Measurements from ENCODE around the gene ADI1.

ADI1 gene

DNA sequence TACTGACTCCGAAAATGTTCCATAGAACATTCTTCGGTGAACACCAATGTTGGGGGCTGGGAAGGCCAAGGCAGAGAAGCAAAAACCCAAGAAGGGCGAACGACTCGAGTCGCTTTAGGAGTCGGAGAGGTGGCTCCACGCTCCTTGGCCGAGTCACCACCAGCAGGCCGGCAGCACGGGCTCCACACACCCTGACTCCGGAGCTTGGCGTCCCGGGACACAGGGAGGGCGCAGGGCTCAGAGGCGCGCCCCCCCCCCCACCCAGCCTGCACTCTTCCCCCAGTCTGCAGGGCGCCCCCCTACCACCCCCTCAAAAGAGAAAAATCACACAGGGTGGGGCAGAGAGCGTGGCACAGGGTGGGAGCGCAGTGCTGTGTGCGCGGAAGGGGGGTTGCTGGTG lies 7.5 kb upstream of the ADI1 start:
- Histone ChIP-seq H3K4me3 (ENCODE audit: severe bottlenecking) (no peak overlapping the region), H3K4me1 (ENCODE audit: insufficient read depth, poor library complexity, severe bottlenecking) (no peaks in the 10 kb centered on the region), H3K27ac (ENCODE audit: poor library complexity, severe bottlenecking) (no peak overlapping the region), H3K9me3 (ENCODE audit: severe bottlenecking) (no peaks in the 10 kb centered on the region), H3K36me3 (ENCODE audit: low read depth) (no peaks in the 10 kb centered on the region), H3K27me3 (ENCODE audit: insufficient read depth, poor library complexity, severe bottlenecking) (no peaks in the 10 kb centered on the region)
- DNase-seq (ENCODE audit: low spot score) (no peak), ATAC-seq (ENCODE audit: low read depth) (no peak)
- TF ChIP-seq, protein P1, sequence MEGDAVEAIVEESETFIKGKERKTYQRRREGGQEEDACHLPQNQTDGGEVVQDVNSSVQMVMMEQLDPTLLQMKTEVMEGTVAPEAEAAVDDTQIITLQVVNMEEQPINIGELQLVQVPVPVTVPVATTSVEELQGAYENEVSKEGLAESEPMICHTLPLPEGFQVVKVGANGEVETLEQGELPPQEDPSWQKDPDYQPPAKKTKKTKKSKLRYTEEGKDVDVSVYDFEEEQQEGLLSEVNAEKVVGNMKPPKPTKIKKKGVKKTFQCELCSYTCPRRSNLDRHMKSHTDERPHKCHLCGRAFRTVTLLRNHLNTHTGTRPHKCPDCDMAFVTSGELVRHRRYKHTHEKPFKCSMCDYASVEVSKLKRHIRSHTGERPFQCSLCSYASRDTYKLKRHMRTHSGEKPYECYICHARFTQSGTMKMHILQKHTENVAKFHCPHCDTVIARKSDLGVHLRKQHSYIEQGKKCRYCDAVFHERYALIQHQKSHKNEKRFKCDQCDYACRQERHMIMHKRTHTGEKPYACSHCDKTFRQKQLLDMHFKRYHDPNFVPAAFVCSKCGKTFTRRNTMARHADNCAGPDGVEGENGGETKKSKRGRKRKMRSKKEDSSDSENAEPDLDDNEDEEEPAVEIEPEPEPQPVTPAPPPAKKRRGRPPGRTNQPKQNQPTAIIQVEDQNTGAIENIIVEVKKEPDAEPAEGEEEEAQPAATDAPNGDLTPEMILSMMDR (IDR thresholded peaks at IDR 0.05; ENCODE audit: poor library complexity, severe bottlenecking): no peak

DNA sequence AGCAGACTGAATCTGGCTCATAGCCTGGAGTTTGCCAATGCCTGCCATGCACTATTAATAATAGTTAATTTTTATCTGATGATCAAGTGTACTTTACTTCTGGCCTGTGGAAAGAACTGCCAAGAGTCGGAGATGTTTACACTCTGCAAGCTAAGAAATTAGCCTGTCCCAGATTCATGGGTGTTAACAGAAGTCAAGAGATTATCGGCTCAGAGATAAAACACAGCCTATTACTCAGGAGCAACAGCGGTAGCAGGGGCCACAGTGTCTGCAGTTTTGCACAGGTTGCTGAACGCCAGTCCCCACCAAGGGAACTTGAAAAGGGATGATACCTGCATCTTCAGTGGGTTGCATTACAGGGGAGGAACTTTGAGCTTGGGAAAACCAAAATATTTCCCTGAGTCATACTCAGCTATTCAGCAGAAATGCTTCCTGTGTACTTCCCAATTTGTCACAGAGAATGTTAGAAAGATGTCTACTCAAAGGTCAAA lies 4.3 kb upstream of the ADI1 start:
- DNase-seq (ENCODE audit: low spot score): no peak
- no peak overlapping the region for H3K27ac ChIP-seq (ENCODE audit: poor library complexity, severe bottlenecking)
- H3K27me3 ChIP-seq (ENCODE audit: insufficient read depth, poor library complexity, severe bottlenecking): no peaks in the 10 kb centered on the region

DNA sequence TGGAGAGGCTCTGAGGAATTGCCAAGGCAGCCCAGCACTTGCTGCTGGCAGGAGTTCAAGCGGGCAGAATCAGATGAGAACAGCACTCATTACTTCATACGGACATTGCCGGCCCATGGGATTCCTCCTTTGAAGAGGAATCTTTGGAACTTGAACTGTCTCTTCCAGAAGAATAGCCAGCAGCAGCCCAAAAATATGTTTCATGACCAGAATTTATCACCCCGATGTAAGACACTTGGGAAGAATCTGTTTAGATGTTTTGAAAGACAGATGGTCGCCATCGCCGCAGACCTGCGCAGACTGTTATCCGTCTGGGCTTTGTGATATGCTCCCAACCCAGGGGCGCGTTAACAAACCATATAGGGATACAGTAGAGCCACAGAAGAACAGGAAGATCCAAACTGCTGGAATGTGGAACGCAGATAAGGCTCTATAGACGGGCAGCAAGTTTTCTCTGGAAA lies 3.7 kb upstream of the ADI1 start:
- Histone ChIP-seq H3K27ac (ENCODE audit: poor library complexity, severe bottlenecking) (no peak overlapping the region), H3K9me3 (ENCODE audit: severe bottlenecking) (no peaks in the 10 kb centered on the region), H3K27me3 (ENCODE audit: insufficient read depth, poor library complexity, severe bottlenecking) (no peaks in the 10 kb centered on the region), H3K36me3 (ENCODE audit: low read depth) (no peaks in the 10 kb centered on the region), H3K4me1 (ENCODE audit: insufficient read depth, poor library complexity, severe bottlenecking) (no peaks in the 10 kb centered on the region), H3K4me3 (ENCODE audit: severe bottlenecking) (no peak overlapping the region)
- TF ChIP-seq, protein P1 (IDR thresholded peaks at IDR 0.05; ENCODE audit: poor library complexity, severe bottlenecking): no peak
- no peak for ATAC-seq (ENCODE audit: low read depth)
- no peak for DNase-seq (ENCODE audit: low spot score)

More for the DNA sequence above, 4.3 kb upstream of the ADI1 start:
- H3K4me3 ChIP-seq (ENCODE audit: severe bottlenecking): no peak overlapping the region
- TF ChIP-seq, protein P1 (IDR thresholded peaks at IDR 0.05; ENCODE audit: poor library complexity, severe bottlenecking): no peak
- ATAC-seq (ENCODE audit: low read depth): no peak
- H3K4me1 ChIP-seq (ENCODE audit: insufficient read depth, poor library complexity, severe bottlenecking): no peaks in the 10 kb centered on the region
- H3K36me3 ChIP-seq (ENCODE audit: low read depth): no peaks in the 10 kb centered on the region
- H3K9me3 ChIP-seq (ENCODE audit: severe bottlenecking): no peaks in the 10 kb centered on the region

DNA sequence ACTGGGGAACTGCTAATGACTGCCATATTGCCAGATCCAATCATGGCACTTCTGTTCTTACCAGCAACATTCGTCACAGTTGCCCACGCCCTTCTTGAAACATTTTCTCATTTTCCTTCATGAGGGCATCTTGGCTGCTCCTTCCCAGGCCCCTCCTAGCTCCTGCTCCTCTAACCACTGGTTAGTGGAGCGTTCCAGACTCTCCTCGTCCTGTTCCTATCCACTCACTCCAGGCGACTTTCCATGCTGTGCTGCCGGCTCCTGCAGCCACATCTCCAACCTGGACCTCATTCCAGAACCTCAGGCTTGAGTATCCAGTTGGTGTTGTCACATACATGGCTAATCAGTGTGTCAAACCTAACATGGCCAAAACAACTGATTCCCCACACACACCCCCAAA lies 1.3 kb upstream of the ADI1 start:
- no peak overlapping the region for H3K4me3 ChIP-seq (ENCODE audit: severe bottlenecking)
- no peaks in the 10 kb centered on the region for H3K9me3 ChIP-seq (ENCODE audit: severe bottlenecking)
- H3K27ac ChIP-seq (ENCODE audit: poor library complexity, severe bottlenecking): no peak overlapping the region
- DNase-seq (ENCODE audit: low spot score): no peak
- no peak for ATAC-seq (ENCODE audit: low read depth)
- TF ChIP-seq, protein P1 (IDR thresholded peaks at IDR 0.05; ENCODE audit: poor library complexity, severe bottlenecking): no peak
- no peaks in the 10 kb centered on the region for H3K4me1 ChIP-seq (ENCODE audit: insufficient read depth, poor library complexity, severe bottlenecking)
- H3K36me3 ChIP-seq (ENCODE audit: low read depth): no peaks in the 10 kb centered on the region
- no peaks in the 10 kb centered on the region for H3K27me3 ChIP-seq (ENCODE audit: insufficient read depth, poor library complexity, severe bottlenecking)

DNA sequence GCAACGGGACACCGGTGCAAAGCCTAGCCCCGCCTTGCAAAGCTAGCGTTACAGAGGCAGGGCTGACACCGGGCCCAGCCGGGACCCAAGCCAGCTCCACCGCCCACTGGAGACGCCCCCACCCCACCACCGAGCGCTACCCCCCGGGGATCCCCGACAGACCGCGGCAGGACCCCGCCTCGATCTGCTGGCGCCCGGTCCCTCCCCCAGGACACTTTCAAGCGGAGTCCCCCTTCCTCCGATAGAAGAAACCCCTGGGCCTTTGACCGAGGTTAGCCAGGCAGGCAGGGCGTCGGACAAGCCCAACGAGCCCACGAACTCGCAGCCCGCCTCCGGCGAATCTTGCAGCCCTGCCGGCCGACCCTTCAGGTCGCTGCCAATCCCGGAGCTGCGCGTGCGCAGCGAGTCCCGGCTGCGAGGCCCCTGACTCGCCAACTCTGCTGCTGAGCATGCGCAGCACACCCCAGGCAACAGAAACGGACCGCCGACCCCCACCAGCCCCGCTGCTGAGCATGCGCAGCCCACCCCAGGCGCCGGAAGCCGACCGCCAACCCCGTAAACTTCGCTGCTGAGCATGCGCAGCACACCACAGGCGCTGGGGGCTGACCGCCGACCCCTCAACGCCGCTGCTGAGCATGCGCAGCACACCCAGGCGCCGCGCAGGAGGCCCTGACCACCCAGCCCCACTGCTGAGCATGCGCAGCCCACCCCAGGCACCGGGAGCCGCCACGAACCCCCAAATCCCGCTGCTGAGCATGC lies 656 bp downstream of the ADI1 start:
- ATAC-seq (ENCODE audit: low read depth): peak; percentile 76
- Histone ChIP-seq H3K36me3 (ENCODE audit: low read depth) (no peaks in the 10 kb centered on the region), H3K4me3 (ENCODE audit: severe bottlenecking) (peak overlapping the region; percentile 73), H3K27me3 (ENCODE audit: insufficient read depth, poor library complexity, severe bottlenecking) (no peaks in the 10 kb centered on the region), H3K9me3 (ENCODE audit: severe bottlenecking) (no peaks in the 10 kb centered on the region), H3K27ac (ENCODE audit: poor library complexity, severe bottlenecking) (peak overlapping the region; percentile 59), H3K4me1 (ENCODE audit: insufficient read depth, poor library complexity, severe bottlenecking) (no peaks in the 10 kb centered on the region)
- TF ChIP-seq, protein P1 (IDR thresholded peaks at IDR 0.05; ENCODE audit: poor library complexity, severe bottlenecking): no peak
- DNase-seq (ENCODE audit: low spot score): peak; percentile 97

Measured in RWPE2 (cell line).